GM23338 (cell line): Measurements from ENCODE around the gene STK4. TPM values are rescaled to one million over a fixed set of nuclear protein-coding genes. Genes with fewer than 3 reads are reported as not detected.

Experiments
- ATAC-seq: fragments of 200-7000 bp; cut with Tn5 transposase; 3 replicates; pipeline ENCODE4 v1.9.1; 2020
- DNase-seq: peaks from one replicate; pipeline ENCODE4 v3.0.0-alpha.2; 2015; ENCODE audit warnings: low spot score
- H2AFZ ChIP-seq: fragments of 200-600 bp; sonication (generic); 2 replicates; pipeline ENCODE4 v1.8.0; 2016; ENCODE audit warnings: antibody characterized with exemption, mild to moderate bottlenecking, moderate library complexity
- H3F3A ChIP-seq: fragments of 200-600 bp; sonication (generic); replicated peaks from 2 replicates; pipeline ENCODE4 v1.8.0; 2017; ENCODE audit warnings: antibody characterized with exemption, mixed run types, low read depth
- H3K27ac ChIP-seq: fragments of 200-600 bp; sonication (generic); 2 replicates; pipeline ENCODE4 v1.6.1; 2016; ENCODE audit warnings: low read depth
- H3K27me3 ChIP-seq: fragments of 200-600 bp; sonication (generic); 2 replicates; pipeline ENCODE4 v1.8.0; 2016; ENCODE audit warnings: mild to moderate bottlenecking, mixed run types, moderate library complexity; ENCODE audit not compliant: insufficient read depth
- H3K36me3 ChIP-seq: fragments of 200-600 bp; sonication (generic); 2 replicates; pipeline ENCODE4 v1.8.0; 2016; ENCODE audit warnings: mild to moderate bottlenecking; ENCODE audit not compliant: insufficient read depth
- H3K4me1 ChIP-seq: fragments of 200-600 bp; sonication (generic); 2 replicates; pipeline ENCODE4 v1.8.0; 2016; ENCODE audit warnings: mild to moderate bottlenecking, moderate library complexity; ENCODE audit not compliant: insufficient read depth
- H3K4me2 ChIP-seq: fragments of 200-600 bp; sonication (generic); 2 replicates; pipeline ENCODE4 v1.7.1; 2017; ENCODE audit warnings: mixed run types
- H3K4me3 ChIP-seq: fragments of 200-600 bp; sonication (generic); 2 replicates; pipeline ENCODE4 v1.6.1; 2016; ENCODE audit warnings: mixed run types
- H3K79me2 ChIP-seq: fragments of 200-600 bp; sonication (generic); replicated peaks from 2 replicates; pipeline ENCODE4 v1.8.0; 2017; ENCODE audit warnings: mild to moderate bottlenecking; ENCODE audit not compliant: insufficient read depth
- H3K9me2 ChIP-seq: fragments of 200-600 bp; sonication (generic); 2 replicates; pipeline ENCODE4 v1.8.0; 2017; ENCODE audit not compliant: insufficient read depth
- H4K20me1 ChIP-seq: fragments of 200-600 bp; sonication (generic); replicated peaks from 2 replicates; pipeline ENCODE4 v1.8.0; 2017; ENCODE audit warnings: mild to moderate bottlenecking; ENCODE audit not compliant: insufficient read depth
- H3K27ac Mint-ChIP-seq: 2 replicates; pipeline ENCODE4 v1.8.0; 2020; ENCODE audit warnings: inconsistent platforms, mild to moderate bottlenecking, moderate library complexity, mixed read lengths
- H3K27me3 Mint-ChIP-seq: 3 replicates; pipeline ENCODE4 v1.8.0; 2022; ENCODE audit warnings: low read depth, mild to moderate bottlenecking, moderate library complexity, mixed read lengths, inconsistent platforms; ENCODE audit not compliant: insufficient read depth, poor library complexity
- H3K36me3 Mint-ChIP-seq: 3 replicates; pipeline ENCODE4 v1.8.0; 2021; ENCODE audit warnings: low read depth, mild to moderate bottlenecking, inconsistent platforms, moderate library complexity, mixed read lengths
- H3K4me1 Mint-ChIP-seq: 3 replicates; pipeline ENCODE4 v1.8.0; 2020; ENCODE audit warnings: mild to moderate bottlenecking, inconsistent platforms, mixed read lengths
- H3K4me3 Mint-ChIP-seq: 3 replicates; pipeline ENCODE4 v1.8.0; 2021; ENCODE audit warnings: moderate library complexity, mild to moderate bottlenecking, inconsistent platforms, mixed read lengths
- H3K9me3 Mint-ChIP-seq: 3 replicates; pipeline ENCODE4 v1.8.0; 2020; ENCODE audit warnings: moderate library complexity, mild to moderate bottlenecking, inconsistent platforms, mixed read lengths
- CREB1 ChIP-seq: fragments of 250-450 bp; sonication (Bioruptor Pico); IDR thresholded peaks from 2 replicates; pipeline ENCODE4 v1.5.0; 2020; ENCODE audit warnings: low read depth, mild to moderate bottlenecking, moderate library complexity
- EZH2 ChIP-seq: fragments of 200-600 bp; sonication (generic); IDR thresholded peaks from one replicate; pipeline ENCODE4 v1.8.0; 2017; ENCODE audit warnings: antibody characterized with exemption, mild to moderate bottlenecking, low read depth; ENCODE audit not compliant: unreplicated experiment
- EZH2phosphoT487 ChIP-seq: fragments of 200-600 bp; sonication (generic); IDR thresholded peaks from one replicate; pipeline ENCODE4 v1.8.1; 2018; ENCODE audit warnings: antibody characterized with exemption; ENCODE audit not compliant: unreplicated experiment
- JUNB ChIP-seq: IDR thresholded peaks from one replicate; pipeline ENCODE4 v1.6.1; 2016; ENCODE audit warnings: antibody characterized with exemption; ENCODE audit not compliant: unreplicated experiment
- NANOG ChIP-seq: IDR thresholded peaks from 2 replicates; pipeline ENCODE4 v1.6.1; 2016; ENCODE audit warnings: antibody characterized with exemption, borderline replicate concordance
- POLR2AphosphoS5 ChIP-seq: IDR thresholded peaks from 2 replicates; pipeline ENCODE4 v1.6.1; 2016; ENCODE audit warnings: antibody characterized with exemption, low read depth
- STAT1 ChIP-seq: IDR thresholded peaks from one replicate; pipeline ENCODE4 v1.6.1; 2016; ENCODE audit warnings: antibody characterized with exemption; ENCODE audit not compliant: unreplicated experiment
- ZNF331 ChIP-seq: fragments of 250-450 bp; sonication (Bioruptor Pico); IDR thresholded peaks from 2 replicates; pipeline ENCODE4 v1.5.0; 2020; ENCODE audit warnings: low read depth, mild to moderate bottlenecking, moderate library complexity
- polyA plus RNA-seq: library from polyadenylated mRNA; unstranded; fragments of >200 nt; fragmentation: Nextera tagmentation; extraction: Ambion mirVana; gene quantifications from 2 replicates; pipeline ENCODE4 v1.2.1, GENCODE V29; 2016
- total RNA-seq: library from RNA; depleted of rRNA; stranded (reverse); fragments of >200 nt; shearing (Covaris generic); gene quantifications from 2 replicates; pipeline ENCODE4 v1.2.3, GENCODE V29; 2014
- TF ChIP-seq, protein P1 (sequence below): IDR thresholded peaks from one replicate; pipeline ENCODE4 v1.6.1; 2018; ENCODE audit warnings: antibody characterized with exemption; ENCODE audit not compliant: unreplicated experiment
- TF ChIP-seq, protein P2 (sequence below): fragments of 250-450 bp; sonication (Bioruptor Pico); IDR thresholded peaks from 2 replicates; pipeline ENCODE4 v1.5.0; 2020; ENCODE audit warnings: mild to moderate bottlenecking, moderate library complexity

STK4 gene
- total and polyA plus RNA-seq, 2 experiments from 2014 or later: 37.7 to 58.7 TPM

DNA sequence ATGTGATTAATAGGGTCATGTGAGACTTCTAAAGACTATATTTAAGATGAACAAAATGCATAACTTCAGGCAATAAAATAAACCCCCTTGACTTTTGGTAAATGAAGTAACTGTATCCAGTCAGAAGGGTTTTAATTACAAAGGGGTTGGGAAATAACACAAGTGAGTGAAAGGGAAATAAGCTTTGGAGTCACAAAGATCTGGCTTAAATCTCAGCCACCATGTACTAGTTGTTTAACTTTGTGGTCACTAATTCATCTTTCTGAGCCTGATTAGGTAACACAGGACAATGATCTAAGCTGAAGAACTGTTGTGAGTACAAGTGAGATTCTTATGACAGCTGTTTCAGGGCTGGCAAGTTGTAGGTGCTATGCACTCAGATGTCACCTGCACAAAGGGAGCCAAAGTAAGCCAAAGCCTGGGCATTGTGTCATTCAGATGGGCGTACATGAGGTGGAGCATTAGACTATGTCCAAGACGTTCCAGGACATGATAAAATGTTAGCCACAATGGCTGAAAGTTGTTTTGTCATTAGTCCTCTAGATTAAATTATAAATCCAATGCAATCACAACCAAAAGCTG, 19.9 kb upstream of the STK4 start:
- H3K36me3 ChIP-seq: peaks cover 37% of the 10 kb centered on the region
- no peak for TF ChIP-seq JUNB
- no peak for TF ChIP-seq POLR2AphosphoS5
- TF ChIP-seq EZH2: no peak
- TF ChIP-seq EZH2phosphoT487: no peak
- no peak for TF ChIP-seq CREB1
- TF ChIP-seq, protein P1, sequence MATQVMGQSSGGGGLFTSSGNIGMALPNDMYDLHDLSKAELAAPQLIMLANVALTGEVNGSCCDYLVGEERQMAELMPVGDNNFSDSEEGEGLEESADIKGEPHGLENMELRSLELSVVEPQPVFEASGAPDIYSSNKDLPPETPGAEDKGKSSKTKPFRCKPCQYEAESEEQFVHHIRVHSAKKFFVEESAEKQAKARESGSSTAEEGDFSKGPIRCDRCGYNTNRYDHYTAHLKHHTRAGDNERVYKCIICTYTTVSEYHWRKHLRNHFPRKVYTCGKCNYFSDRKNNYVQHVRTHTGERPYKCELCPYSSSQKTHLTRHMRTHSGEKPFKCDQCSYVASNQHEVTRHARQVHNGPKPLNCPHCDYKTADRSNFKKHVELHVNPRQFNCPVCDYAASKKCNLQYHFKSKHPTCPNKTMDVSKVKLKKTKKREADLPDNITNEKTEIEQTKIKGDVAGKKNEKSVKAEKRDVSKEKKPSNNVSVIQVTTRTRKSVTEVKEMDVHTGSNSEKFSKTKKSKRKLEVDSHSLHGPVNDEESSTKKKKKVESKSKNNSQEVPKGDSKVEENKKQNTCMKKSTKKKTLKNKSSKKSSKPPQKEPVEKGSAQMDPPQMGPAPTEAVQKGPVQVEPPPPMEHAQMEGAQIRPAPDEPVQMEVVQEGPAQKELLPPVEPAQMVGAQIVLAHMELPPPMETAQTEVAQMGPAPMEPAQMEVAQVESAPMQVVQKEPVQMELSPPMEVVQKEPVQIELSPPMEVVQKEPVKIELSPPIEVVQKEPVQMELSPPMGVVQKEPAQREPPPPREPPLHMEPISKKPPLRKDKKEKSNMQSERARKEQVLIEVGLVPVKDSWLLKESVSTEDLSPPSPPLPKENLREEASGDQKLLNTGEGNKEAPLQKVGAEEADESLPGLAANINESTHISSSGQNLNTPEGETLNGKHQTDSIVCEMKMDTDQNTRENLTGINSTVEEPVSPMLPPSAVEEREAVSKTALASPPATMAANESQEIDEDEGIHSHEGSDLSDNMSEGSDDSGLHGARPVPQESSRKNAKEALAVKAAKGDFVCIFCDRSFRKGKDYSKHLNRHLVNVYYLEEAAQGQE: no peak
- TF ChIP-seq, protein P2, sequence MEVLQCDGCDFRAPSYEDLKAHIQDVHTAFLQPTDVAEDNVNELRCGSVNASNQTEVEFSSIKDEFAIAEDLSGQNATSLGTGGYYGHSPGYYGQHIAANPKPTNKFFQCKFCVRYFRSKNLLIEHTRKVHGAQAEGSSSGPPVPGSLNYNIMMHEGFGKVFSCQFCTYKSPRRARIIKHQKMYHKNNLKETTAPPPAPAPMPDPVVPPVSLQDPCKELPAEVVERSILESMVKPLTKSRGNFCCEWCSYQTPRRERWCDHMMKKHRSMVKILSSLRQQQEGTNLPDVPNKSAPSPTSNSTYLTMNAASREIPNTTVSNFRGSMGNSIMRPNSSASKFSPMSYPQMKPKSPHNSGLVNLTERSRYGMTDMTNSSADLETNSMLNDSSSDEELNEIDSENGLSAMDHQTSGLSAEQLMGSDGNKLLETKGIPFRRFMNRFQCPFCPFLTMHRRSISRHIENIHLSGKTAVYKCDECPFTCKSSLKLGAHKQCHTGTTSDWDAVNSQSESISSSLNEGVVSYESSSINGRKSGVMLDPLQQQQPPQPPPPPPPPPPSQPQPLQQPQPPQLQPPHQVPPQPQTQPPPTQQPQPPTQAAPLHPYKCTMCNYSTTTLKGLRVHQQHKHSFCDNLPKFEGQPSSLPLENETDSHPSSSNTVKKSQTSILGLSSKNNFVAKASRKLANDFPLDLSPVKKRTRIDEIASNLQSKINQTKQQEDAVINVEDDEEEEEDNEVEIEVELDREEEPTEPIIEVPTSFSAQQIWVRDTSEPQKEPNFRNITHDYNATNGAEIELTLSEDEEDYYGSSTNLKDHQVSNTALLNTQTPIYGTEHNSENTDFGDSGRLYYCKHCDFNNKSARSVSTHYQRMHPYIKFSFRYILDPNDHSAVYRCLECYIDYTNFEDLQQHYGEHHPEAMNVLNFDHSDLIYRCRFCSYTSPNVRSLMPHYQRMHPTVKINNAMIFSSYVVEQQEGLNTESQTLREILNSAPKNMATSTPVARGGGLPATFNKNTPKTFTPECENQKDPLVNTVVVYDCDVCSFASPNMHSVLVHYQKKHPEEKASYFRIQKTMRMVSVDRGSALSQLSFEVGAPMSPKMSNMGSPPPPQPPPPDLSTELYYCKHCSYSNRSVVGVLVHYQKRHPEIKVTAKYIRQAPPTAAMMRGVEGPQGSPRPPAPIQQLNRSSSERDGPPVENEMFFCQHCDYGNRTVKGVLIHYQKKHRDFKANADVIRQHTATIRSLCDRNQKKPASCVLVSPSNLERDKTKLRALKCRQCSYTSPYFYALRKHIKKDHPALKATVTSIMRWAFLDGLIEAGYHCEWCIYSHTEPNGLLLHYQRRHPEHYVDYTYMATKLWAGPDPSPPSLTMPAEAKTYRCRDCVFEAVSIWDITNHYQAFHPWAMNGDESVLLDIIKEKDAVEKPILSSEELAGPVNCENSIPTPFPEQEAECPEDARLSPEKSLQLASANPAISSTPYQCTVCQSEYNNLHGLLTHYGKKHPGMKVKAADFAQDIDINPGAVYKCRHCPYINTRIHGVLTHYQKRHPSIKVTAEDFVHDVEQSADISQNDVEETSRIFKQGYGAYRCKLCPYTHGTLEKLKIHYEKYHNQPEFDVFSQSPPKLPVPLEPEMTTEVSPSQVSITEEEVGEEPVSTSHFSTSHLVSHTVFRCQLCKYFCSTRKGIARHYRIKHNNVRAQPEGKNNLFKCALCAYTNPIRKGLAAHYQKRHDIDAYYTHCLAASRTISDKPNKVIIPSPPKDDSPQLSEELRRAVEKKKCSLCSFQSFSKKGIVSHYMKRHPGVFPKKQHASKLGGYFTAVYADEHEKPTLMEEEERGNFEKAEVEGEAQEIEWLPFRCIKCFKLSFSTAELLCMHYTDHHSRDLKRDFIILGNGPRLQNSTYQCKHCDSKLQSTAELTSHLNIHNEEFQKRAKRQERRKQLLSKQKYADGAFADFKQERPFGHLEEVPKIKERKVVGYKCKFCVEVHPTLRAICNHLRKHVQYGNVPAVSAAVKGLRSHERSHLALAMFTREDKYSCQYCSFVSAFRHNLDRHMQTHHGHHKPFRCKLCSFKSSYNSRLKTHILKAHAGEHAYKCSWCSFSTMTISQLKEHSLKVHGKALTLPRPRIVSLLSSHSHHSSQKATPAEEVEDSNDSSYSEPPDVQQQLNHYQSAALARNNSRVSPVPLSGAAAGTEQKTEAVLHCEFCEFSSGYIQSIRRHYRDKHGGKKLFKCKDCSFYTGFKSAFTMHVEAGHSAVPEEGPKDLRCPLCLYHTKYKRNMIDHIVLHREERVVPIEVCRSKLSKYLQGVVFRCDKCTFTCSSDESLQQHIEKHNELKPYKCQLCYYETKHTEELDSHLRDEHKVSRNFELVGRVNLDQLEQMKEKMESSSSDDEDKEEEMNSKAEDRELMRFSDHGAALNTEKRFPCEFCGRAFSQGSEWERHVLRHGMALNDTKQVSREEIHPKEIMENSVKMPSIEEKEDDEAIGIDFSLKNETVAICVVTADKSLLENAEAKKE (CRISPR knock-in tag): no peak
- TF ChIP-seq NANOG: no peak
- no peak for TF ChIP-seq ZNF331 (CRISPR knock-in tag)
- TF ChIP-seq STAT1: no peak
- H3K4me3 ChIP-seq: no peak overlapping the region
- no peak overlapping the region for H3K27ac Mint-ChIP-seq
- peaks cover 7% of the 10 kb centered on the region; the same call in 1 of the 2 replicates for H3F3A ChIP-seq
- no peaks in the 10 kb centered on the region for H3K9me2 ChIP-seq
- H3K4me3 Mint-ChIP-seq: no peak overlapping the region
- no peaks in the 10 kb centered on the region for H3K79me2 ChIP-seq
- H3K4me2 ChIP-seq: no peak overlapping the region
- no peak overlapping the region for H3K27ac ChIP-seq
- H3K36me3 Mint-ChIP-seq: peaks cover 75% of the 10 kb centered on the region
- H3K4me1 Mint-ChIP-seq: no peaks in the 10 kb centered on the region
- H2AFZ ChIP-seq: no peak overlapping the region
- DNase-seq (no peak), ATAC-seq (no peak)
- no peaks in the 10 kb centered on the region for H3K27me3 ChIP-seq
- no peaks in the 10 kb centered on the region for H3K9me3 Mint-ChIP-seq
- no peaks in the 10 kb centered on the region for H3K4me1 ChIP-seq
- H4K20me1 ChIP-seq: peaks cover 21% of the 10 kb centered on the region
- no peaks in the 10 kb centered on the region for H3K27me3 Mint-ChIP-seq
